ENCODE data around the gene CBLC. TPM values are rescaled to one million over a fixed set of nuclear protein-coding genes. Genes with fewer than 3 reads are reported as not detected.

The CBLC gene
- total RNA-seq, 3 donors from 2014 or later (not counting 1 experiment from before 2014, with no cell fraction given), result not detected

GRCh38 chr19:44816301-44816700, 38.6 kb downstream of the CBLC start:
- no peaks in the 10 kb centered on the region for H3K9me3 ChIP-seq (ENCODE audit: control insufficient read depth, insufficient read depth, low read length)
- ATAC-seq (no peak), DNase-seq (no peak)
- no peak overlapping the region for H3K27ac ChIP-seq (ENCODE audit: low read length)
- no peaks in the 10 kb centered on the region for H3K36me3 ChIP-seq (ENCODE audit: control insufficient read depth, insufficient read depth, low read length)
- H3K4me1 Mint-ChIP-seq, result no peaks in the 10 kb centered on the region
- no peaks in the 10 kb centered on the region for H3K9me3 Mint-ChIP-seq
- H3K27ac Mint-ChIP-seq, result no peak overlapping the region
- H3K4me1 ChIP-seq (ENCODE audit: control insufficient read depth, insufficient read depth, low read length), result no peaks in the 10 kb centered on the region
- peaks cover 0 to 3% of the 10 kb centered on the region in 2 donors for H3K27me3 Mint-ChIP-seq (ENCODE audit: low read depth in 2 of 2)
- no peak overlapping the region for H3K4me3 ChIP-seq (ENCODE audit: low read length)
- intact Hi-C loops (cut with micrococcal nuclease), result no loop called here
- H3K27me3 ChIP-seq (ENCODE audit: control insufficient read depth, insufficient read depth, low read length), result no peaks in the 10 kb centered on the region
- no peak for TF ChIP-seq CTCF (IDR thresholded peaks at IDR 0.05)
- H3K4me3 Mint-ChIP-seq, result no peak overlapping the region
- H3K36me3 Mint-ChIP-seq, result no peaks in the 10 kb centered on the region
- 76% methylated on average over 2 of the region's 2 CpGs for WGBS (ENCODE audit: insufficient coverage)

- ATAC-seq (no peak), DNase-seq (no peak)
- H3K36me3 ChIP-seq (ENCODE audit: control insufficient read depth, insufficient read depth, low read length), result no peaks in the 10 kb centered on the region
- H3K4me3 ChIP-seq (ENCODE audit: low read length), result no peak overlapping the region
- TF ChIP-seq CTCF (IDR thresholded peaks at IDR 0.05), result no peak
- H3K27me3 ChIP-seq (ENCODE audit: control insufficient read depth, insufficient read depth, low read length), result no peaks in the 10 kb centered on the region
- Mint-ChIP-seq H3K9me3 (no peaks in the 10 kb centered on the region), H3K36me3 (no peaks in the 10 kb centered on the region), H3K27me3 (ENCODE audit: low read depth in 2 of 2) (peaks cover 0 to 9% of the 10 kb centered on the region in 2 donors), H3K4me3 (no peak overlapping the region), H3K4me1 (no peaks in the 10 kb centered on the region), H3K27ac (no peak overlapping the region)
- intact Hi-C loops (cut with micrococcal nuclease), result no loop called here
- H3K27ac ChIP-seq (ENCODE audit: low read length), result no peak overlapping the region
- 93% methylated on average over 8 of the region's 8 CpGs for WGBS (ENCODE audit: insufficient coverage)
- H3K9me3 ChIP-seq (ENCODE audit: control insufficient read depth, insufficient read depth, low read length), result no peaks in the 10 kb centered on the region
- H3K4me1 ChIP-seq (ENCODE audit: control insufficient read depth, insufficient read depth, low read length), result no peaks in the 10 kb centered on the region
Observed at GRCh38 chr19:44817725-44818465, 40.2 kb downstream of the CBLC start.

GRCh38 chr19:44818466-44819031, 40.9 kb downstream of the CBLC start:
- WGBS (ENCODE audit: insufficient coverage), result 86% methylated on average over 20 of the region's 20 CpGs
- no peak overlapping the region for H3K27ac ChIP-seq (ENCODE audit: low read length)
- H3K4me3 Mint-ChIP-seq, result no peak overlapping the region
- no peaks in the 10 kb centered on the region for H3K4me1 Mint-ChIP-seq
- no peaks in the 10 kb centered on the region for H3K27me3 ChIP-seq (ENCODE audit: control insufficient read depth, insufficient read depth, low read length)
- no peaks in the 10 kb centered on the region for H3K9me3 ChIP-seq (ENCODE audit: control insufficient read depth, insufficient read depth, low read length)
- no peak overlapping the region for H3K4me3 ChIP-seq (ENCODE audit: low read length)
- H3K4me1 ChIP-seq (ENCODE audit: control insufficient read depth, insufficient read depth, low read length), result no peaks in the 10 kb centered on the region
- no peak overlapping the region for H3K27ac Mint-ChIP-seq
- H3K36me3 Mint-ChIP-seq, result no peaks in the 10 kb centered on the region
- TF ChIP-seq CTCF (IDR thresholded peaks at IDR 0.05), result no peak
- no peaks in the 10 kb centered on the region for H3K36me3 ChIP-seq (ENCODE audit: control insufficient read depth, insufficient read depth, low read length)
- ATAC-seq (no peak), DNase-seq (no peak)
- peaks cover 0 to 9% of the 10 kb centered on the region in 2 donors for H3K27me3 Mint-ChIP-seq (ENCODE audit: low read depth in 2 of 2)
- intact Hi-C loops (cut with micrococcal nuclease), result no loop called here
- no peaks in the 10 kb centered on the region for H3K9me3 Mint-ChIP-seq

All from natural killer cell (primary cell).